ENCODE results near the gene COX8A.

- TF ChIP-seq CTCF (IDR thresholded peaks at IDR 0.05) (no peak), POLR2A (IDR thresholded peaks at IDR 0.05) (no peak)
Measured at GRCh38 chr11:63931045-63931444, 43.4 kb upstream of the COX8A start.
